ENCODE results near the gene CCNY.

DNA sequence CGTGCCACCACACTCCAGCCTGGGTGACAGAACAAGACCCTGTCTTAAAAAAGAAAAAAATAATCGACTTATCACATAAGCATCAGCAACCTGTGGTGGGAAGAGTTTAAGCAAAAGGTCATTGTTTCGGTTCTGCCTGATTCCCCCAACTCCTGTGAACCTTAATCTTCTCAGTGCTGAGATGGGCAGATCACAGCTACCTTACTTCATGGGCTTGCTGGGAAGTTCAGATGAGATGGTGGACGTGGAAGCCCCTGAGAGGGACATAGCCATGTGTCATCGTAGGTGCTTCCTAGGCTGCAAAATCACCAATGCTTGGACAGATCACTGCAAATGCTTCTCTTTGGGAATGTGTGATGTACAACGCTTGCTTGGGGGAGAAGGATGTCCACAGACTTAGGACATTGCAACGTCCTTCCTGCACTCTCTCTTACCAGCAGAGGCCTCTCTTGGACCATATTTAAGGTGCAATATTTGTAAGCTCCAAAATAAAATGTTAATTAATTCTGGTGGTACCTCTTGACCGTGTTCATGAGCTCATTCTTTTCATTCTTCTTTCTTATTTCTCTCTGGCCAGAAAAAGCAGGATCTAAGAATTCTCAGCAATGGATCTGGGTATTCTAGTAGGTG, 277.4 kb downstream of the CCNY start:
- TF ChIP-seq POLR2A (IDR thresholded peaks at IDR 0.05; ENCODE audit: low read depth, low read length) (no peak), POLR2AphosphoS5 (IDR thresholded peaks at IDR 0.05; ENCODE audit: low read depth, low read length) (no peak), TAF1 (IDR thresholded peaks at IDR 0.05; ENCODE audit: borderline replicate concordance, low read depth, low read length) (no peak)
